ENCODE results near the gene DROSHA. TPM values are rescaled to one million over a fixed set of nuclear protein-coding genes. Genes with fewer than 3 reads are reported as not detected.

The DROSHA gene
- total and polyA plus RNA-seq, 2 experiments from 2014 or later: 27.7 to 42.1 TPM

GRCh38 chr5:31443572-31443971 lies 88.3 kb downstream of the DROSHA start:
- DNase-seq (ENCODE audit: low read depth in 1 of 2, low spot score in 1 of 2): no peak
- Histone ChIP-seq H3K4me1 (ENCODE audit: low read depth) (no peaks in the 10 kb centered on the region), H3K27ac (no peak overlapping the region), H3K9me3 (ENCODE audit: low read depth) (no peaks in the 10 kb centered on the region), H3K36me3 (peaks cover 5% of the 10 kb centered on the region), H3K27me3 (no peaks in the 10 kb centered on the region), H3K4me3 (no peak overlapping the region)
- TF ChIP-seq CTCF (IDR thresholded peaks at IDR 0.05; ENCODE audit: low read depth, low read length): no peak

- no peak for DNase-seq (ENCODE audit: low read depth in 1 of 2, low spot score in 1 of 2)
- H3K27me3 ChIP-seq: no peaks in the 10 kb centered on the region
- no peaks in the 10 kb centered on the region for H3K4me1 ChIP-seq (ENCODE audit: low read depth)
- no peaks in the 10 kb centered on the region for H3K9me3 ChIP-seq (ENCODE audit: low read depth)
- H3K27ac ChIP-seq: no peak overlapping the region
- no peak for TF ChIP-seq CTCF (IDR thresholded peaks at IDR 0.05; ENCODE audit: low read depth, low read length)
- no peak overlapping the region for H3K4me3 ChIP-seq
- H3K36me3 ChIP-seq: no peaks in the 10 kb centered on the region
These were observed 89.7 kb downstream of the DROSHA start for GRCh38 chr5:31442058-31442745.

- DNase-seq (ENCODE audit: low read depth in 1 of 2, low spot score in 1 of 2): no peak
- H3K4me1 ChIP-seq (ENCODE audit: low read depth): no peaks in the 10 kb centered on the region
- H3K9me3 ChIP-seq (ENCODE audit: low read depth): no peaks in the 10 kb centered on the region
- peaks cover 19% of the 10 kb centered on the region for H3K36me3 ChIP-seq
- H3K4me3 ChIP-seq: no peak overlapping the region
- no peak overlapping the region for H3K27ac ChIP-seq
- no peaks in the 10 kb centered on the region for H3K27me3 ChIP-seq
- TF ChIP-seq CTCF (IDR thresholded peaks at IDR 0.05; ENCODE audit: low read depth, low read length): no peak
These were observed 95.0 kb downstream of the DROSHA start for GRCh38 chr5:31436851-31437250.

GRCh38 chr5:31435730-31436129 lies 96.2 kb downstream of the DROSHA start:
- TF ChIP-seq CTCF (IDR thresholded peaks at IDR 0.05; ENCODE audit: low read depth, low read length): no peak
- Histone ChIP-seq H3K27ac (no peak overlapping the region), H3K27me3 (no peaks in the 10 kb centered on the region), H3K36me3 (peaks cover 21% of the 10 kb centered on the region), H3K9me3 (ENCODE audit: low read depth) (no peaks in the 10 kb centered on the region), H3K4me3 (no peak overlapping the region), H3K4me1 (ENCODE audit: low read depth) (no peaks in the 10 kb centered on the region)
- no peak for DNase-seq (ENCODE audit: low read depth in 1 of 2, low spot score in 1 of 2)

GRCh38 chr5:31434898-31435297 lies 97.0 kb downstream of the DROSHA start:
- DNase-seq (ENCODE audit: low read depth in 1 of 2, low spot score in 1 of 2): no peak
- TF ChIP-seq CTCF (IDR thresholded peaks at IDR 0.05; ENCODE audit: low read depth, low read length): no peak

More at GRCh38 chr5:31434898-31435297, 97.0 kb downstream of the DROSHA start:
- Histone ChIP-seq H3K36me3 (peaks cover 26% of the 10 kb centered on the region), H3K9me3 (ENCODE audit: low read depth) (no peaks in the 10 kb centered on the region), H3K27me3 (no peaks in the 10 kb centered on the region), H3K4me1 (ENCODE audit: low read depth) (no peaks in the 10 kb centered on the region), H3K4me3 (no peak overlapping the region), H3K27ac (no peak overlapping the region)
